PC-3 (cell line): ENCODE data around the gene CDC5L. TPM values are rescaled to one million over a fixed set of nuclear protein-coding genes. Genes with fewer than 3 reads are reported as not detected.

Source experiments
- ATAC-seq: fragments of 200-7000 bp; cut with Tn5 transposase; 2 replicates; pipeline ENCODE4 v1.9.1; 2020; ENCODE audit warnings: mild to moderate bottlenecking, moderate library complexity
- BruUV-seq: library from RNA; stranded (reverse); fragments of 400-500 nt; replicated peaks from 2 replicates; lab custom pipeline; 2021; lab: Mats Ljungman, UMichigan
- CTCF ChIA-PET: fragments of 300-600 bp; sonication (Branson Sonifier 250); formaldehyde crosslinking; loops from one replicate; lab custom pipeline; 2022; ENCODE audit warnings: antibody characterized with exemption; lab: Charles Lee
- POLR2A ChIA-PET: fragments of 300-600 bp; sonication (Branson Sonifier 250); formaldehyde crosslinking; loops from one replicate; lab custom pipeline; 2022; ENCODE audit warnings: antibody characterized with exemption; ENCODE audit not compliant: unreplicated experiment; lab: Charles Lee
- DNase-seq: peaks from one replicate; pipeline ENCODE4 v3.0.0-alpha.2; 2015
- H2AFZ ChIP-seq: fragments of 300-600 bp; sonication (generic); 2 replicates; pipeline ENCODE4 v1.6.0; 2016; ENCODE audit warnings: antibody characterized with exemption, low read length
- H3F3A ChIP-seq: fragments of 300-600 bp; sonication (generic); one replicate; pipeline ENCODE4 v1.6.0; 2017; ENCODE audit warnings: antibody characterized with exemption, low read length, control low read depth, mild to moderate bottlenecking; ENCODE audit not compliant: unreplicated experiment
- H3K27ac ChIP-seq: fragments of 300-600 bp; sonication (generic); 2 replicates; pipeline ENCODE4 v1.5.1; 2016; ENCODE audit warnings: mild to moderate bottlenecking, low read length
- H3K27me3 ChIP-seq: fragments of 300-600 bp; sonication (generic); 2 replicates; pipeline ENCODE4 v1.6.1; 2016; ENCODE audit warnings: low read length, mixed read lengths
- H3K36me3 ChIP-seq: fragments of 300-600 bp; sonication (generic); 2 replicates; pipeline ENCODE4 v1.6.1; 2016; ENCODE audit warnings: low read depth, mixed run types, low read length, mixed read lengths
- H3K4me1 ChIP-seq: fragments of 300-600 bp; sonication (generic); 2 replicates; pipeline ENCODE4 v1.5.1; 2016; ENCODE audit warnings: low read length; ENCODE audit not compliant: insufficient read depth
- H3K4me2 ChIP-seq: fragments of 300-600 bp; sonication (generic); 2 replicates; pipeline ENCODE4 v1.6.0; 2016; ENCODE audit warnings: low read length
- H3K4me3 ChIP-seq: fragments of 300-600 bp; sonication (generic); 2 replicates; pipeline ENCODE4 v1.5.1; 2016; ENCODE audit warnings: mild to moderate bottlenecking, low read length, mixed read lengths
- H3K79me2 ChIP-seq: fragments of 300-600 bp; sonication (generic); 2 replicates; pipeline ENCODE4 v1.6.1; 2017; ENCODE audit warnings: low read length, mixed read lengths
- H3K9ac ChIP-seq: fragments of 300-600 bp; sonication (generic); 2 replicates; pipeline ENCODE4 v1.6.0; 2016; ENCODE audit warnings: mild to moderate bottlenecking, low read length
- H3K9me2 ChIP-seq: fragments of 300-600 bp; sonication (generic); replicated peaks from 2 replicates; pipeline ENCODE4 v1.6.1; 2016; ENCODE audit warnings: mixed run types, low read length, mixed read lengths
- H3K9me3 ChIP-seq: fragments of 300-600 bp; sonication (generic); 2 replicates; pipeline ENCODE4 v1.6.1; 2016; ENCODE audit warnings: low read length, mixed read lengths
- H4K20me1 ChIP-seq: fragments of 300-600 bp; sonication (generic); 2 replicates; pipeline ENCODE4 v1.6.1; 2016; ENCODE audit warnings: low read length, mixed read lengths
- CTCF ChIP-seq: fragments of 300-600 bp; sonication (generic); conservative IDR thresholded peaks from 2 replicates; pipeline ENCODE4 v1.5.1; 2017; ENCODE audit warnings: antibody characterized with exemption, low read depth, mild to moderate bottlenecking, low read length
- EZH2 ChIP-seq: fragments of 300-600 bp; sonication (generic); IDR thresholded peaks from one replicate; pipeline ENCODE4 v1.6.1; 2017; ENCODE audit warnings: antibody characterized with exemption, mild to moderate bottlenecking, low read length; ENCODE audit not compliant: unreplicated experiment
- EZH2phosphoT487 ChIP-seq: fragments of 300-600 bp; sonication (generic); IDR thresholded peaks from 2 replicates; pipeline ENCODE4 v1.6.1; 2018; ENCODE audit warnings: mild to moderate bottlenecking, antibody characterized with exemption, low read length, borderline replicate concordance
- intact Hi-C: fragments of 100-400 bp; cut with micrococcal nuclease; formaldehyde crosslinking; loops from 2 replicates; pipeline ENCODE4 v1.9.0; 2023
- total RNA-seq: library from RNA; depleted of rRNA; stranded (reverse); fragments of >200 nt; gene quantifications from 2 replicates; pipeline ENCODE4 v1.2.3, GENCODE V29; 2014

The CDC5L gene
- total RNA-seq, 1 experiment from 2014 or later: 23.0 TPM

GRCh38 chr6:44468835-44469234 lies 81.3 kb downstream of the CDC5L start:
- Histone ChIP-seq H3K9me2 (no peaks in the 10 kb centered on the region), H3K27me3 (no peaks in the 10 kb centered on the region), H3K4me3 (no peak overlapping the region), H3F3A (no peaks in the 10 kb centered on the region), H3K27ac (no peak overlapping the region), H2AFZ (0 out of 2 replicates have a peak overlapping the region, but pooled peaks have one; percentile 13), H3K9ac (no peak overlapping the region), H3K36me3 (no peaks in the 10 kb centered on the region), H4K20me1 (no peaks in the 10 kb centered on the region), H3K79me2 (no peaks in the 10 kb centered on the region), H3K9me3 (no peaks in the 10 kb centered on the region), H3K4me1 (no peaks in the 10 kb centered on the region; the same call in 1 of the 2 replicates), H3K4me2 (no peak overlapping the region)
- no TSS peak for BruUV-seq
- ChIA-PET POLR2A (interaction anchor here (0.7 kb wide), 1 partner anchor 776 kb away, joined by 19 read pairs; no protein-coding TSS in a partner anchor), CTCF (no interaction called here)
- ATAC-seq: no peak
- no peak for DNase-seq
- TF ChIP-seq CTCF: no peak
- TF ChIP-seq EZH2phosphoT487: no peak
- no peak for TF ChIP-seq EZH2
- intact Hi-C loops: loop anchor here (1.0 kb wide), 1 partner anchor 38 kb away; no protein-coding TSS in a partner anchor

DNA sequence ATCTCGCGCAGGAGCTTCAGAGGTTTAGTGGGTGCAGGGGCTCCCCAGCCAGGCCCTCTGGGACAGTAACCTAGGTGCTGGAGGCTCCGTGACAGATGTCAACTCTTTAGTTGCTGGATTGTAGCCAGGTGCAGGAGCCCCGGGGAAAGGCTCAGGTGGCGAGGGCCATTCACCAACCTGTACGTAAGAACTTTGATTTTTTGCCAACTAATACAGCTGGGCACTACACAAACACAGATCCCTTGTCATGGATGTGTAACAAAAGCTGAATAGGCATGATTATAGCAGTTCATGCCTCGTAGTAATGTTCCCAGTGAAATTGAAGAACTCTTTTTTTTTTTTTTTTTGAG lies 82.6 kb downstream of the CDC5L start:
- ATAC-seq (no peak), DNase-seq (no peak)
- ChIA-PET POLR2A (no interaction called here), CTCF (no interaction called here)
- Histone ChIP-seq H3K9ac (no peak overlapping the region), H3K4me2 (no peak overlapping the region), H3K4me3 (no peak overlapping the region), H3K27ac (no peak overlapping the region), H3K36me3 (no peaks in the 10 kb centered on the region), H3F3A (no peaks in the 10 kb centered on the region), H3K4me1 (peaks cover 12% of the 10 kb centered on the region), H3K9me3 (no peaks in the 10 kb centered on the region), H4K20me1 (no peaks in the 10 kb centered on the region), H2AFZ (0 out of 2 replicates have a peak overlapping the region, but pooled peaks have one; percentile 13), H3K79me2 (no peaks in the 10 kb centered on the region), H3K9me2 (no peaks in the 10 kb centered on the region), H3K27me3 (no peaks in the 10 kb centered on the region)
- TF ChIP-seq CTCF (peak; percentile 27; the same call in 1 of the 2 replicates), EZH2 (no peak), EZH2phosphoT487 (no peak)
- intact Hi-C loops: no loop called here
- BruUV-seq: no TSS peak

- Histone ChIP-seq H3K79me2 (no peaks in the 10 kb centered on the region), H3K27me3 (no peaks in the 10 kb centered on the region), H2AFZ (no peak overlapping the region), H3K4me1 (peaks cover 18% of the 10 kb centered on the region), H3K4me2 (no peak overlapping the region), H3K4me3 (no peak overlapping the region), H3K9ac (no peak overlapping the region), H3K9me3 (no peaks in the 10 kb centered on the region), H3K9me2 (no peaks in the 10 kb centered on the region), H3F3A (no peaks in the 10 kb centered on the region), H4K20me1 (no peaks in the 10 kb centered on the region), H3K27ac (no peak overlapping the region), H3K36me3 (no peaks in the 10 kb centered on the region)
- CTCF ChIA-PET: no interaction called here
- no peak for ATAC-seq
- no TSS peak for BruUV-seq
- no peak for TF ChIP-seq CTCF
- TF ChIP-seq EZH2phosphoT487: no peak
- no peak for TF ChIP-seq EZH2
- POLR2A ChIA-PET: no interaction called here
- no peak for DNase-seq
- intact Hi-C loops: no loop called here
Measured at GRCh38 chr6:44470746-44471145, 83.2 kb downstream of the CDC5L start.
